Activated B cell treated with CpG ODN at 0.5 μM for 24 hours (primary cell): ENCODE measurements around the gene LRRC39. TPM values are rescaled to one million over a fixed set of nuclear protein-coding genes. Genes with fewer than 3 reads are reported as not detected.

Experiments
- ATAC-seq: fragments of 200-7000 bp; cut with Tn5 transposase; one replicate; pipeline ENCODE4 v1.10.0; 2021; ENCODE audit warnings: low read depth, mild to moderate bottlenecking, moderate library complexity
- CTCF ChIA-PET: fragments of 350-600 bp; sonication (Branson Sonifier 250); formaldehyde crosslinking; loops from one replicate; lab custom pipeline; 2021; ENCODE audit warnings: antibody characterized with exemption; lab: Charles Lee
- POLR2A ChIA-PET: fragments of 350-600 bp; sonication (Branson Sonifier 250); formaldehyde crosslinking; loops from one replicate; lab custom pipeline; 2021; ENCODE audit warnings: antibody characterized with exemption; lab: Charles Lee
- DNase-seq: peaks from one replicate; pipeline ENCODE4 v3.0.0; 2022
- H3K27ac Mint-ChIP-seq: one replicate; pipeline ENCODE4 v1.8.0; 2020; ENCODE audit warnings: mixed read lengths
- H3K27me3 Mint-ChIP-seq: one replicate; pipeline ENCODE4 v1.8.0; 2021; ENCODE audit warnings: mixed read lengths
- H3K36me3 Mint-ChIP-seq: one replicate; pipeline ENCODE4 v1.8.0; 2021; ENCODE audit warnings: low read depth, mixed read lengths
- H3K4me1 Mint-ChIP-seq: one replicate; pipeline ENCODE4 v1.8.0; 2021; ENCODE audit warnings: mixed read lengths
- H3K4me3 Mint-ChIP-seq: one replicate; pipeline ENCODE4 v1.8.0; 2020; ENCODE audit warnings: mild to moderate bottlenecking, mixed read lengths
- H3K9me3 Mint-ChIP-seq: one replicate; pipeline ENCODE4 v1.8.0; 2020; ENCODE audit warnings: mixed read lengths
- CTCF ChIP-seq: fragments of 200-600 bp; IDR thresholded peaks from one replicate; pipeline ENCODE4 v1.8.0; 2022; ENCODE audit warnings: antibody characterized with exemption, mild to moderate bottlenecking
- intact Hi-C: fragments of 100-400 bp; cut with micrococcal nuclease; formaldehyde crosslinking; loops from one replicate; pipeline ENCODE4 v1.15.1; 2024
- total RNA-seq: library from RNA; stranded (reverse); gene quantifications from 2 replicates; pipeline ENCODE4 v1.2.3, GENCODE V29; 2022

The LRRC39 gene
- total RNA-seq, result 0.71 and 0.75 TPM in 2 replicates

DNA sequence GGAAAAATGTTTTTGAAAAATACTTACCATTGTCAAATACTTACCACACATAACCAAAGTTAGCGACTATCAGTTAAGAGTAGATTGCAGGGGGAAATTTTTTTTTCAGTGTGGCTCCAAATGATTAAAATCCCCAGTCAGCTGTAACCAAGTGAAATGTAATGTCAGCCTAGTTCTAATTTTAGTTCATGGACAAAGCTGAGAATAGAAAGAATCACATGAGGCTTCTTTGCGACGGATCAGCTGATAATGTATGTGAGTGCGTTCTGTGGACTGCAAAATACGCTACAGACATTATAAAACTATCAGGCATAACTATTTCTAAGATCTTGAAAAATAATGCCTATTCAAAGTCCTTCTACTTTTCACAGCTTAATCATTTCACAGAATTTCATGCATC lies at the start of gene LRRC39:
TSS of gene LRRC39 (minus strand) at position 166 of the 400 bp plus-strand sequence. CDS start 9,740 bp downstream, outside the sequence.
- H3K36me3 Mint-ChIP-seq, result no peaks in the 10 kb centered on the region
- POLR2A ChIA-PET, result no interaction called here
- no peaks in the 10 kb centered on the region for H3K27me3 Mint-ChIP-seq
- TF ChIP-seq CTCF, result no peak
- CTCF ChIA-PET, result no interaction called here
- intact Hi-C loops, result no loop called here
- no peak within 1 kb of the TSS for H3K27ac Mint-ChIP-seq
- no peaks in the 10 kb centered on the region for H3K9me3 Mint-ChIP-seq
- H3K4me1 Mint-ChIP-seq, result no peaks in the 10 kb centered on the region
- DNase-seq (no peak), ATAC-seq (no peak)
- no peak within 1 kb of the TSS for H3K4me3 Mint-ChIP-seq

- no peak for TF ChIP-seq CTCF
- Mint-ChIP-seq H3K27me3 (no peaks in the 10 kb centered on the region), H3K9me3 (no peaks in the 10 kb centered on the region), H3K27ac (no peak overlapping the region), H3K36me3 (peaks cover 27% of the 10 kb centered on the region), H3K4me3 (no peak overlapping the region), H3K4me1 (no peaks in the 10 kb centered on the region)
- ATAC-seq, result no peak
- CTCF ChIA-PET, result no interaction called here
- intact Hi-C loops, result no loop called here
- no peak for DNase-seq
- POLR2A ChIA-PET, result interaction anchor here (0.7 kb wide), 1 partner anchor 27 kb away, joined by 3 read pairs; no protein-coding TSS in a partner anchor
Measured at GRCh38 chr1:100222428-100222827, 44.4 kb upstream of the LRRC39 start.

GRCh38 chr1:100219883-100220282 lies 41.8 kb upstream of the LRRC39 start:
- Mint-ChIP-seq H3K27me3 (no peaks in the 10 kb centered on the region), H3K27ac (no peak overlapping the region), H3K36me3 (peaks cover 38% of the 10 kb centered on the region), H3K9me3 (no peaks in the 10 kb centered on the region), H3K4me3 (no peak overlapping the region), H3K4me1 (no peaks in the 10 kb centered on the region)
- POLR2A ChIA-PET, result no interaction called here
- CTCF ChIA-PET, result no interaction called here
- intact Hi-C loops, result no loop called here
- no peak for ATAC-seq
- TF ChIP-seq CTCF, result no peak
- DNase-seq, result no peak

- DNase-seq (no peak), ATAC-seq (no peak)
- Mint-ChIP-seq H3K4me1 (no peaks in the 10 kb centered on the region), H3K4me3 (no peak overlapping the region), H3K36me3 (peaks cover 42% of the 10 kb centered on the region), H3K27me3 (no peaks in the 10 kb centered on the region), H3K9me3 (no peaks in the 10 kb centered on the region), H3K27ac (no peak overlapping the region)
- ChIA-PET POLR2A (no interaction called here), CTCF (no interaction called here)
- TF ChIP-seq CTCF, result no peak
- intact Hi-C loops, result no loop called here
Measured at GRCh38 chr1:100219457-100219856, 41.4 kb upstream of the LRRC39 start.

DNA sequence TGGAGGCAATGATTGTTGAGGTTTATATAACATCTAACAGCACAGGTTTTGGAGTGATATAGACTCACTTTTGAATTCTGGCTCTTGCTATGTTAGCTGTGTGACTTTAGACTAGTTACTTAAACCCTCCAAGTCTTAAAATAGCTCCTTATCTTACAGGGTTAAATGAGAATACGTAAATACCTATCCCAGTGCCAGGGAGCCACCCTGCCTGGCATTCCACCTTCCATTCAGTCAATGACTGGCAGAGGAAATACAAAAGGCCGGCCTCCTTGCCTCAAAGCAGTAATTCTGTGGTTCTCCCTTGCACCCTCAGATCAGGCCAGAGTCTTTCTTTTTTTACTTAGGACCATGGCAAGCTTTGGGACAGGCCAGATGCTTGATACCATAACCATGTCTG lies 39.8 kb upstream of the LRRC39 start:
- ChIA-PET POLR2A (no interaction called here), CTCF (no interaction called here)
- no peak for ATAC-seq
- Mint-ChIP-seq H3K9me3 (no peaks in the 10 kb centered on the region), H3K36me3 (peaks cover 50% of the 10 kb centered on the region), H3K27ac (no peak overlapping the region), H3K4me3 (no peak overlapping the region), H3K4me1 (no peaks in the 10 kb centered on the region), H3K27me3 (no peaks in the 10 kb centered on the region)
- no peak for TF ChIP-seq CTCF
- DNase-seq, result no peak
- intact Hi-C loops, result no loop called here
